Ovary (tissue), 9 donors: ENCODE results near the gene HCN2. TPM values are rescaled to one million over a fixed set of nuclear protein-coding genes. Genes with fewer than 3 reads are reported as not detected.
"Not testable (repeated sequence)": the region's sequence is repeated elsewhere in the genome, so short reads cannot be mapped to it uniquely, and the experiment has no call there.

ENCODE experiments used
- DNase-seq, 5 donors: peaks; one replicate each; pipeline ENCODE4 v3.0.0-alpha.2; 2019 to 2020
- H3K27ac ChIP-seq, 2 donors: fragments of 200-600 bp; one replicate each; pipeline versions ENCODE4 v1.5.1 to v1.8.0; 2019 to 2022
- H3K27me3 ChIP-seq: fragments of 200-600 bp; one replicate; pipeline ENCODE4 v1.8.0; 2022
- H3K36me3 ChIP-seq: fragments of 200-600 bp; sonication (generic); one replicate; pipeline ENCODE4 v1.5.1; 2019
- H3K4me1 ChIP-seq: one replicate; pipeline ENCODE4 v1.8.1; 2013; ENCODE audit warnings: mild to moderate bottlenecking, moderate library complexity; ENCODE audit not compliant: insufficient read depth
- H3K4me3 ChIP-seq: fragments of 200-600 bp; sonication (generic); one replicate; pipeline ENCODE4 v1.5.1; 2017
- H3K9me3 ChIP-seq, 2 donors: fragments of 200-600 bp in 1 of 2; sonication (generic) in 1 of 2; one replicate each; pipeline versions ENCODE4 v1.5.1 to v1.8.1; 2013 to 2019; ENCODE audit warnings: mild to moderate bottlenecking in 1 of 2, moderate library complexity in 1 of 2
- EP300 ChIP-seq: sonication (generic); formaldehyde crosslinking; IDR thresholded peaks from one replicate; pipeline ENCODE4 v1.6.1; 2017; ENCODE audit warnings: antibody characterized with exemption
- POLR2A ChIP-seq: fragments of 450-650 bp; IDR thresholded peaks from one replicate; pipeline ENCODE4 v1.6.1; 2017; ENCODE audit warnings: antibody characterized with exemption, mild to moderate bottlenecking, moderate library complexity
- WGBS, 3 donors: extraction: QIAGEN DNeasy Blood & Tissue Kit in 1 of 3; methylation state at CpG; one replicate each; pipeline versions ENCODE4 v1.1.5 to v1.1.7; 2013 to 2017; 5-methylcytosine and 5-hydroxymethylcytosine counted together
- intact Hi-C, 4 donors: fragments of 100-400 bp; cut with DNase I; formaldehyde crosslinking; loops; one replicate each; pipeline versions ENCODE4 v1.11.0 to v1.15.1; 2022 to 2023
- polyA plus RNA-seq, 2 donors: library from polyadenylated mRNA; stranded (reverse); fragments of 200-250 nt in 1 of 2; fragments of 350-450 nt in 1 of 2; fragmentation: Illumina TruSeq in 1 of 2; extraction: RNeasy Lipid Tissue Mini Kit (QIAGEN cat#74804) in 1 of 2; gene quantifications; one replicate each; pipeline ENCODE4 v1.2.3, GENCODE V29; 2013 to 2014
- total RNA-seq, 7 donors: library from RNA; depleted of rRNA in 2 of 7; stranded (reverse); fragments of >200 nt in 2 of 7; fragmentation: NEBNext Ultra II Directional in 3 of 7; extraction: Animal tissue kit (Norgen Biotek cat#: 25700) in 3 of 7; gene quantifications; one replicate each; pipeline versions ENCODE4 v1.1.0 to v1.2.4, GENCODE V29; 2016 to 2023
- TF ChIP-seq, protein P1 (sequence below), 3 donors: fragments of 450-650 bp in 2 of 3; fragments of 200-600 bp in 1 of 3; IDR thresholded peaks; one replicate each; pipeline versions ENCODE4 v1.5.1 to v1.8.0; 2016 to 2022; ENCODE audit warnings: antibody characterized with exemption in 3 of 3, mild to moderate bottlenecking in 1 of 3
- donor health status: DM: no; HTN: no; CAD: no; lungs with moderate emphysema.
- donor health status: DM: no; HTN: no; CAD: no.
- donor health status: Bipolar disorder and iron deficiency.
- donor health status: DM: yes; HTN: yes; CAD: no.
- donor health status: DM: no; HTN: no; CAD: no.
- donor health status: DM: yes; HTN: yes; CAD: no.

Gene HCN2
- total and polyA plus RNA-seq, 9 donors, result 0.07 to 0.23 (median 0.12) TPM; not detected in 5

DNA sequence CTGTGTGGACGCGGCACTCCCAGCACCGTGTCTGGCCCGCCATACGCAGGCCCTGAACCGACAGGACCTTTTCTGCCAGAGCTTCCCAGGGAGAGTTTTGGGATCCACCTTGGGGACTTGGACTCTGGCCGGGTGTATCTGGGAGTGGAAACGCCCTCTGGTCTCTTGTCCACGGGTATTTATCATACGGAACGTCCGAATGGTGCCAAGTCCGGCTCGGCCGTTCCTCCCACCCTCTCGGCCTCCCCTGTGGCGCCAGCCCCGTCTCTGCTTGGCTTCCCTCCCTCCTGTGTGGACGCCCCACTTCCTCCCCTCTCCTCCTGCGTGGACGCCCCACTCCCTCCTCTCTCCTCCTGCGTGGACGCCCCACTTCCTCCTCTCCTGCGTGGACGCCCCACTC, 12.1 kb downstream of the HCN2 start:
- Histone ChIP-seq H3K4me1 (no peaks in the 10 kb centered on the region), H3K27ac (no peak overlapping the region), H3K4me3 (no peak overlapping the region), H3K27me3 (no peaks in the 10 kb centered on the region), H3K9me3 (no peaks in the 10 kb centered on the region), H3K36me3 (no peaks in the 10 kb centered on the region)
- WGBS, 3 donors, result 39 to 71% (median 65%) methylated on average over 25 of the region's 25 CpGs
- intact Hi-C loops, result no loop called here
- no peak for DNase-seq
- no peak for TF ChIP-seq POLR2A
- TF ChIP-seq EP300, result no peak
- TF ChIP-seq, protein P1, sequence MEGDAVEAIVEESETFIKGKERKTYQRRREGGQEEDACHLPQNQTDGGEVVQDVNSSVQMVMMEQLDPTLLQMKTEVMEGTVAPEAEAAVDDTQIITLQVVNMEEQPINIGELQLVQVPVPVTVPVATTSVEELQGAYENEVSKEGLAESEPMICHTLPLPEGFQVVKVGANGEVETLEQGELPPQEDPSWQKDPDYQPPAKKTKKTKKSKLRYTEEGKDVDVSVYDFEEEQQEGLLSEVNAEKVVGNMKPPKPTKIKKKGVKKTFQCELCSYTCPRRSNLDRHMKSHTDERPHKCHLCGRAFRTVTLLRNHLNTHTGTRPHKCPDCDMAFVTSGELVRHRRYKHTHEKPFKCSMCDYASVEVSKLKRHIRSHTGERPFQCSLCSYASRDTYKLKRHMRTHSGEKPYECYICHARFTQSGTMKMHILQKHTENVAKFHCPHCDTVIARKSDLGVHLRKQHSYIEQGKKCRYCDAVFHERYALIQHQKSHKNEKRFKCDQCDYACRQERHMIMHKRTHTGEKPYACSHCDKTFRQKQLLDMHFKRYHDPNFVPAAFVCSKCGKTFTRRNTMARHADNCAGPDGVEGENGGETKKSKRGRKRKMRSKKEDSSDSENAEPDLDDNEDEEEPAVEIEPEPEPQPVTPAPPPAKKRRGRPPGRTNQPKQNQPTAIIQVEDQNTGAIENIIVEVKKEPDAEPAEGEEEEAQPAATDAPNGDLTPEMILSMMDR (IDR thresholded peaks at IDR 0.05), result no peak

DNA sequence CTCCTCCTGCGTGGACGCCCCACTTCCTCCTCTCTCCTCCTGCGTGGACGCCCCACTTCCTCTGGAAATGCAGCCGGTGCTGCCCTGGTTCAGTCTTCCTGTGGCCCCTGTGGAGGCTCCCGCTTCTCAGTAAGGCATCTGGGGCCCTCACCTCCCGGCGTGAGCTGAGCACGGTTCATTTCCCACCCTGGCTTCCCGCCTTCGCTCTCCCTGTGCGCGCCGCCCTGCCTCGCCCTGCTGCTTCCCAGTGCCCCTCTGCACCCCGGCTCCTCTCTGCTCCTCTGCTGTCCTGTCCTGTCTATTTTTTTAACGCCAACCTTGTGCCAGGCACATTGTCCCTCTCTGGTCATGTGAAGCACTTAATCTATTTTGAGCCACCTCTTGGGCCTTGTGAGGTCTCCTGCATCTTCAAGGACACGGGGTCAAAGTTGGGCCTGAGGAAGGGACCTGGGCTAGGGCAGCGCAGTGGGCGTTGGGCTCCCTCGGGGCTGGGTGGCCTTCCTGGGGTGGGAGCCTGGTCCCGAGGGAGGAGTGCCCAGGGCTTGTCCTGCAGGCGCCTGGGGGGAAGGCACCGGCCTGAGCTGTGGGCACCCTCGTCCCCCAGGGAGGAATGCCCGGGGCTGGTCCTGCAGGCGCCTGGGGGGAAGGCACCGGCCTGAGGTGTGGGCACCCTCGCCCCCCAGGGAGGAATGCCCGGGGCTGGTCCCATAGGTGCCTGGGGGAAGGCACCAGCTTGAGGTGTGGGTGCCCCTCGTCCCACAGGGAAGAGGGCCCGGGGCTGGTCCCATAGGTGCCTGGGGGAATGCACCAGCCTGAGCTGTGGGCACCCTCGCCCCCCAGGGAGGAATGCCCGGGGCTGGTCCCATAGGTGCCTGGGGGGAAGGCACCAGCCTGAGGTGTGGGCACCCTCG, 13.0 kb downstream of the HCN2 start:
- Histone ChIP-seq H3K27me3 (no peaks in the 10 kb centered on the region), H3K36me3 (no peaks in the 10 kb centered on the region), H3K27ac (no peak overlapping the region), H3K9me3 (no peaks in the 10 kb centered on the region), H3K4me3 (no peak overlapping the region), H3K4me1 (no peaks in the 10 kb centered on the region)
- TF ChIP-seq POLR2A, result no peak
- TF ChIP-seq, protein P1 (IDR thresholded peaks at IDR 0.05), result no peak
- no peak for TF ChIP-seq EP300
- DNase-seq, result no peak
- 73 to 85% (median 81%) methylated on average over 32 to 35 of the region's 35 CpGs for WGBS, 3 donors
- intact Hi-C loops, result no loop called here

- H3K27ac ChIP-seq, H3K4me1 ChIP-seq, H3K9me3 ChIP-seq, DNase-seq, H3K36me3 ChIP-seq, H3K4me3 ChIP-seq, H3K27me3 ChIP-seq, intact Hi-C loops: not testable (repeated sequence)
- 69 to 87% (median 81%) methylated on average over 7 to 13 of the region's 13 CpGs for WGBS, 3 donors
Observed at GRCh38 chr19:603302-603639, 13.6 kb downstream of the HCN2 start.

- 87 to 96% (median 89%) methylated on average over 17 to 20 of the region's 20 CpGs for WGBS, 3 donors
- H3K27ac ChIP-seq, H3K36me3 ChIP-seq, H3K4me1 ChIP-seq, intact Hi-C loops, H3K4me3 ChIP-seq, H3K9me3 ChIP-seq, H3K27me3 ChIP-seq, DNase-seq: not testable (repeated sequence)
Observed at GRCh38 chr19:603779-604178, 14.1 kb downstream of the HCN2 start.

GRCh38 chr19:604355-604754, 14.7 kb downstream of the HCN2 start:
- no peaks in the 10 kb centered on the region for H3K9me3 ChIP-seq
- no peak overlapping the region for H3K27ac ChIP-seq
- DNase-seq, result no peak
- intact Hi-C loops, result no loop called here
- TF ChIP-seq POLR2A (no peak), EP300 (no peak)
- TF ChIP-seq, protein P1 (IDR thresholded peaks at IDR 0.05), result no peak
- H3K4me3 ChIP-seq, result no peak overlapping the region
- no peaks in the 10 kb centered on the region for H3K27me3 ChIP-seq
- H3K4me1 ChIP-seq, result no peaks in the 10 kb centered on the region
- H3K36me3 ChIP-seq, result no peaks in the 10 kb centered on the region
- 74 to 85% (median 76%) methylated on average over 10 to 11 of the region's 11 CpGs for WGBS, 3 donors

DNA sequence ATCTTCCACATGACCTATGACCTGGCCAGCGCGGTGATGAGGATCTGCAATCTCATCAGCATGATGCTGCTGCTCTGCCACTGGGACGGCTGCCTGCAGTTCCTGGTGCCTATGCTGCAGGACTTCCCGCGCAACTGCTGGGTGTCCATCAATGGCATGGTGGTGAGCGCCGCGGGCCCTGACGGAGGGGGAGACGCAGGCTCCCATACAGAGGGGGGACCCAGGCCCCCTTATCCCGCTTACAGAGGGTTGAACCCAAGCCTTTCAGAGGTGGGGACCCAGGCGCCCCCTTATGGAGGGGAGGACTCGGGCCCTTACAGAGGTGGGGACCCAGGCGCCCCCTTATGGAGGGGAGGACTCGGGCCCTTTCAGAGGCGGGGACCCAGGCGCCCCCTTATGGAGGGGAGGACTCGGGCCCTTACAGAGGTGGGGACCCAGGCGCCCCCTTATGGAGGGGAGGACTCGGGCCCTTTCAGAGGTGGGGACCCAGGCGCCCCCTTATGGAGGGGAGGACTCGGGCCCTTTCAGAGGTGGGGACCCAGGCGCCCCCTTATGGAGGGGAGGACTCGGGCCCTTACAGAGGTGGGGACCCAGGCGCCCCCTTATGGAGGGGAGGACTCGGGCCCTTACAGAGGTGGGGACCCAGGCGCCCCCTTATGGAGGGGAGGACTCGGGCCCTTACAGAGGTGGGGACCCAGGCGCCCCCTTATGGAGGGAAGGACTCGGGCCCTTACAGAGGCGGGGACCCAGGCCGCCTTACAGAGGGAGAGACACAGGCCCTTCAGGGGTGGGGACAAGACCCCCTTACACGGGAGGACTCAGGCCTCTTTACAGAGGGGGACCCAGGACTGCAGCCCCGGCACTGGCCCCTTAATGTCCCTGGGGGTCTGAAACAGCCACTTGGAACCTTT, 15.6 kb downstream of the HCN2 start:
- intact Hi-C loops, H3K4me1 ChIP-seq, H3K4me3 ChIP-seq, H3K27ac ChIP-seq, H3K9me3 ChIP-seq, H3K27me3 ChIP-seq, DNase-seq, H3K36me3 ChIP-seq: not testable (repeated sequence)
- WGBS, 3 donors, result 63 to 79% (median 75%) methylated on average over 22 to 25 of the region's 34 CpGs
